ENCODE results near the gene XRCC1. TPM values are rescaled to one million over a fixed set of nuclear protein-coding genes. Genes with fewer than 3 reads are reported as not detected.

Gene XRCC1, protein sequence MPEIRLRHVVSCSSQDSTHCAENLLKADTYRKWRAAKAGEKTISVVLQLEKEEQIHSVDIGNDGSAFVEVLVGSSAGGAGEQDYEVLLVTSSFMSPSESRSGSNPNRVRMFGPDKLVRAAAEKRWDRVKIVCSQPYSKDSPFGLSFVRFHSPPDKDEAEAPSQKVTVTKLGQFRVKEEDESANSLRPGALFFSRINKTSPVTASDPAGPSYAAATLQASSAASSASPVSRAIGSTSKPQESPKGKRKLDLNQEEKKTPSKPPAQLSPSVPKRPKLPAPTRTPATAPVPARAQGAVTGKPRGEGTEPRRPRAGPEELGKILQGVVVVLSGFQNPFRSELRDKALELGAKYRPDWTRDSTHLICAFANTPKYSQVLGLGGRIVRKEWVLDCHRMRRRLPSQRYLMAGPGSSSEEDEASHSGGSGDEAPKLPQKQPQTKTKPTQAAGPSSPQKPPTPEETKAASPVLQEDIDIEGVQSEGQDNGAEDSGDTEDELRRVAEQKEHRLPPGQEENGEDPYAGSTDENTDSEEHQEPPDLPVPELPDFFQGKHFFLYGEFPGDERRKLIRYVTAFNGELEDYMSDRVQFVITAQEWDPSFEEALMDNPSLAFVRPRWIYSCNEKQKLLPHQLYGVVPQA
- total RNA-seq, result 19.9 and 26.4 TPM in 2 replicates

DNA sequence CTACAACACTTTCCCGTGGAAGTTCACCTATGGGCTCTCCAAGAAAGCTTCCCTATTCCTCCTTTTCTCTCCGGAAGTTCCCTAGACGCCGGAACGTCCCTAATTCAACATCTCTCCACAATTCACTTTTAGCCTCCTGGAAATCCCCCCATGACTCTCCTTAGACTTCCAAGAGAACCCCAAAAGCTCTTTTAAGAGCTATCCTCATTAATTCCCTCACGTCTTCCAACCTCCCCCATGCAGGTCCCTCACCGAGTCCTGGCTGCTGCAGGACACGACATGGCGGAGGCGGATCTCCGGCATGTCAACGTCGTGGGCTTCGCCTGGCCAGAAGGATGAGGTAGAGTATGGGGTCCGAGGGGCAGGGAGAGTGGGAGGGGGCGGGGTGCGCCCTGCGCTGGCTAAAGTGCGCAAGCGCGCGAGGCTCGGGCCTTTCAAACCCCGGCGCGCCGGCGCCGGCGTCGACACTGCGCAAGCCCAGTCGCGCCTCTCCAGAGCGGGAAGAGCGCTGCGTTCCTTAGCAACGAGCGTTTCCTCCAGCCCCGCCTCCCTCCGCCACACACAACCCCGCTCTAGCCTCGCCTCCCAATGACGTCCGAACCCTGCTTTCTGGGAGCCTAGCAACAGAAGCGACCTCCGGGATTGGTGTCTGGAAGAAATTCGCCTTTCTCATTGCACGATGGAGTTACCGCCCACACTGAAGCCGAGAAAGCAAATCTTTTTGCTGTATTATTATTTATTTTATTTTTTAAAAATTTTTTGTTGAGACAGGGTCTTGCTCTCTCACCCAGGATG lies at the start of gene XRCC1, which contains the start of gene PINLYP:
TSS of gene XRCC1 (minus strand) at position 372 of the 795 bp plus-strand sequence. CDS start at position 303, 69 bp downstream.
TSS of gene PINLYP (plus strand) at position 646 of the 795 bp plus-strand sequence. CDS start 1,391 bp downstream, outside the sequence.

DNA sequence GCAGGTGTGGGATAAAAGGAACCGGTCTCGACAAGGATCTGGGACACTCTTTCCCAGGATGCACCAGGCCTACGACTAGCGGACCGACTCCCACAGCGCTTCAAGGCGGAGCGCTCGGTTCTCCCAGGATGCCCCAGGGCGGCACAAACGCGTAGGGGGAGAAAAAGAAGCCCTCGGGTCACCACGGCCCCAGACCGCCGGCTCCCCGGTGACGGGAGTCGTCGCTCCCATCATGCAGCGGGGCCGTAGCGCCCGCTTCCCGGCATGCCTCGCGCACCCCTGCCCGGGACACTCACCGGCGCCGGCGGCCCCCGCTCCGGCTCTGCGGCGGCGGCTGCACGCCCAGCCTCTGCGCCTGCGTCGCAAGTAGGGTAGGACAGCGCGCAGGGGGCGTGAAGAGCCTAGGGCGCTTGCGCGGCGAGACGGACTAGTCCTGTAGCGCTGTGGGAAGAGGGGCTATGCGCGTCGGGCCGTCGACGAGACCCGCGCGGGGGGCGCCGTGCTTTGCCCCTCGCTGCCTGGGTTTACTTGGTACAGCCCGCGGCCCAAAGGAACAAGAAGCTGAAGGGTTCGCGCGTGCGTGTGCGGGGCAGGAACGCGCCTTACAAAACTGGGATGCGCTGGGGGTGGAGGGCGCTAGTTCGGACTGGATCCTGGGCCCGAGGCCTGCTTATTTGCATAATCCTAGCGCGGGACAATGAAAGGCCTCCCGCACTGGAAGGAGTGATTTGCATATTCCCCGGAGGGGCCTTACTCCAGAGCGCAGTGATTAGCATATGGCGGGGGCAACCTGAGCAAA lies 44.1 kb upstream of the XRCC1 start, which contains the start of gene ZNF428:
TSS of gene ZNF428 (minus strand) at position 368 of the 799 bp plus-strand sequence. CDS start 5,325 bp downstream, outside the sequence.

DNA sequence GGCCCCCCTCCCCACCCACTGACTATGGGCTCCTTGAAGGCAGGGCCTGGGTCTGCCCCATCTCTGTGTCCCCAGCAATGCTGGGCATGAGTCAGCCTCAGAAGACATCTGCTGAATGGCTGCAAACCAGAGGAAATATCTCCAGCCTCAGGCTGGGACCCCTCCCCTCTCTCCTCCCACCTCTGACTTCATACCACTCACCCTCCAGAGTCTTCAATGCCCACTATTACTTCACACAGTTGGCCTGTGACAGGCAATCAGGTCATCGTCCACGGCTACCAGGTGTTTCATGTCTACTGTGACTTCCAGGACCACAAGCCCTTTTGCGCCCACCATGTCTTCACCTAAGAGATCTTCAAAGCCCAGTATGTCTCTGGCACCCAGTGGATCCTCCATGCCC lies 36.5 kb upstream of the XRCC1 start, which contains the start of gene SRRM5:
TSS of gene SRRM5 (plus strand) at position 301 of the 400 bp plus-strand sequence. CDS start at position 335, 34 bp downstream.

DNA sequence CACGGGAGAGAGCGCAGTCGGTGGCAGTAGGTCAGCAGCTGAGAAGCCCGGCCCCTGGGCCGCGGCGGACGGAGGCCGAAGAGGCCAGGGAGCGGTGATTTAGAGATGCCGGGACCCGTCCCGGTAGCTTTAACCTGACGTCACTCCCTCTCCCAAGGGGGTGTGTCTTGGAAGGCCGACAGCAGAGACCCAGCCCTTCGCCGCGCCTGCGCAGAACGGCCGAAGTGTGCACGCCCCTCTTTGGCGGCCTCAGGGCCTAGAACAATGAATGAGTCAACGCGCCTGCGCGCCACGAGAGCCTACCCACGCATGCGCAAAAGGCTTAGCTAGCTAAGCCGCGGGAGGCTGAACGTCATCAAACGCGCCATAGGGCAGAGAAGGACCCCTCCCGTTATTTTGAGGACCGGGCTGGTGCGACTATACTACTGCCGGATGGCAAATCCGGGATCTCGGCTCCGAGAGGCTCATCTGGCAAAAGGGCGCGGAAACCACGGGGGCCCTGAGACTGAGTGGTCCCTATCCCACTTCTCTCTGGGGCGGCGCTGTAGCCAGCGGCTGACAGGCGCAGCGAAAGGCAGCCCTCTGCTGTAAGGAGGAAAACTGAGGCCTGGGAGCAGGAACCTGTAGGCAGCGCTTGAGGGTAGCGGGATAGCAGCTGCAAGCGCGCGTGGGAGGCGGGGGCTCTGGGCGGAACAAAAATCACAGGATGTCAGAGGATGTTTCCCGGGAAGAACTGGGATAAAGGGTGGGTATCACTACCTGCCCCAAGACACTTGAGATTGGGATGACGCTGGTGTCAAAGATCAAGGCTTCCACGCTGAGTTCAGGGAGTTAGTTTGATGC lies 20.9 kb upstream of the XRCC1 start, which contains the start of the genes IRGQ and ZNF576:
TSS of gene IRGQ (minus strand) at position 136 of the 843 bp plus-strand sequence. CDS start 796 bp downstream, outside the sequence.
TSS of gene ZNF576 (plus strand) at position 597 of the 843 bp plus-strand sequence. CDS start 514 bp downstream, outside the sequence.

DNA sequence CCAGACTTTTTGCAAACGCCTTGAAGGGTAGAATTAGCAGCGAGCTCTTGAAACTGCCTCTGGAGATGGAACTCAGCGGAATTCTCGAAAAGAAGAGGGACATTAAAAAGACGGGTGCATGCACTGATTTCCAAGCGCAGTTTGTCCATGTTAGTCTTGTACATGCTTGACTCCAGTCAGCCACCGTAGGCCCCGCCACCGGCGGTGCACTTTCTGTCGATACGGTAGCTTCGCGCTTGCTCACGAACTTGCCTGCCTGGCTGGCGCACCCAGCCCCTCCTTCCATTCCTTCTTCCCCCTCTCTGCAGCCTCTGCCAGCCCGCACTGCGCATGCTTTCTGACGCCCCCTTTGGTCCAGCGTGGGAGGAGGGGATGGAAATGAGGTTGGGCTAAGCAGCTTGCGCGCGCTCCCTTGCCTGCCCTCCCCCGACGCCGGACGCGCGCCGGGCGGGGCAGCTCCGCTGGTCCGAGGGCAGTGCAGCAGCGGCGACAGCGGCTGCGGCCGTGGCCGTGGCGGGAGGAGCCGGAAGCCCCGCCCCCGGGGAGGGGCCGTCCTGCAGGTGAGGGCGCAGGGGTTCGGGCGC lies 42.3 kb downstream of the XRCC1 start, which contains the start of gene ZNF575:
TSS of gene ZNF575 (plus strand) at position 227 of the 584 bp plus-strand sequence. CDS start 1,235 bp downstream, outside the sequence.

DNA sequence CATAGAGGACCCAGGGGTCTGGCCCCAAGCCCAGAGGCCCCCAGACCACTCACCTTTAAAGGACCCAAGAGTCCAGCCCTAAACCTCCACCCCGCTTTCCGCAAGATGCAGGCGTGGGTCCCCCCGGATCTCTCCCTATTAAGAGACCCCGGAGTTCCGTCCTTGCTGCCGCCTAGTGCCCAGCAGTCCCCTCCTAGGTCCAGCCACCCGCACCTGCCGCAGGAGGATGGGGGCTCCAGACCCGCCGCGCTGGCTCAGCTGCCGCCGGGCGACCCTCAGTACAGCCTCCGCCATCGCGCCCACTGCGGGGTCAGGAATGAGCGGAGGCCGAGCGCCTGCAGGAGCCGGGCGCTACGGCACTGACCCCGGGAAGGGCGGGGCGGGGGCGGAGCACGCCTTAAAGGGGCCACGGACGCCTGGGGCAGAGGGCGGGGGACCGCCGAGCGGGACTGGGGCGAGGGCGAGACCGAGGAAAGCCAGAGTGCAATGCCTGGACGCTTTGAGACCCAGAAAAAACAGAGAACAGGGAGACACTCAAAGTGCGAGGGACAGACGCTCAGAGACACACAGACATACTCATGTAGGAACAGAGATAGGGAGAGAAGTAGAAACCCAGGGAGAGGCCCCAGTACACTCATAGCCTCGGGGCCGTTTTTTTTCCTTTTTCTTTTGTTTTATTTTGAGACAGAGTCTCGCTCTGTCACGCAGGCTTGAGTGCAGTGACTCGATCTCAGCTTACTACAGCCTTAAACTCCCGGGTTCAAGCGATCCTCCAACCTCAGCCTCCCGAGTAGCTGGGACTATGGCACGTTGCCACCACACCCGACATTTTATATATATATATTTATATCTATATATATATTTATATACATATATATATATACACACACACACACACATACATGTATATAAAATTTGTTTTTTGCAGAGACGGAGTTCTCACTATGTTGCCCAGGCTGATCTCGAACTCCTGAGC lies 48.2 kb downstream of the XRCC1 start, which contains the start of gene ETHE1:
TSS of gene ETHE1 (minus strand) at position 318 of the 976 bp plus-strand sequence. CDS start at position 294, 24 bp downstream.

DNA sequence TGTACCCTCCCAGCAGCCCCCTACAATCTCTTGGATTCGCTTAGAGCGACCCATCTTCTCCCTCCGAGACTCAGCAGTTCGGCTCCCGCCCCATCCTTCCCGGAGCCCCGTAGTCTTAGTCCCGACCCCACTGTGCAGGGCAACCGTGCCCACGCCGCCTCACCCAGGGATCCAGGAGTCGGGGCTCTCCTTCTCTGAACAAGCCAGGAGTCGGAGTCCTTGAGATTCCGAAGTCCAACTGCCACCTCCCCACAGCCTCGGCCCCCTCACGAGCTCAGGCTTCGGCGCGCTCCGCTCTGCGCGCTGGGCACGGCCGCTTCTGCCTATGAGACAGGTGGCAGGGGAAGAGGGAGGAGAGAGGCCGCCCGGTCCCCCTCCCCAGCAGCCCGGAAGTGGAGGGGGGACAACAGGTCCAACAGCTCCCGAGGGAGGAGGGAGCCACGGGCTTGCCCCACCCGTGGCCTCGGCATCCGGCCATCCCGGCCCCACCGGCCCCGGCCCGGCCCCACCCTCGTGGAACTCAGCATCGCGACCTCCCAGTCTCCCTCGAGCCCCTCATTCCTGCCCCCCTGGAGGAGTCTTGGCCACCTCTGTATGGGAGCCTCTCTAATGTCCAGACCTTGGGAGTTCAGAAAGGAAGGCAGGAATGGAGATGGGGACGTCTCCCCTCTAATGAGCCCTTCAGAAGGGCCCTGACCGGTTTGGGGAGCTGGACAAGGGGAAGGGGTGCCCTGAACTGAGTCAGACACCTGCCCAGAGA lies 70.7 kb downstream of the XRCC1 start, which contains the start of gene PHLDB3:
TSS of gene PHLDB3 (minus strand) at position 321 of the 760 bp plus-strand sequence. CDS start 628 bp downstream, outside the sequence.

Other genes starting within 250 kb of the XRCC1 start
- not detected in 2 replicates for gene CD177, start 221.8 kb downstream of the XRCC1 start, total RNA-seq
- not detected in 2 replicates for gene TEX101, start 160.6 kb downstream of the XRCC1 start, total RNA-seq
- not detected in 2 replicates for gene LYPD3, start 109.9 kb downstream of the XRCC1 start, total RNA-seq
- gene PHLDB3, start 70.8 kb downstream of the XRCC1 start, total RNA-seq, result 6.4 and 9.0 TPM in 2 replicates
- 31.0 and 40.1 TPM in 2 replicates for gene ETHE1, start 48.3 kb downstream of the XRCC1 start, total RNA-seq
- 0.27 TPM in 1 of 2 replicates, not detected in the other for gene ZNF575, start 42.3 kb downstream of the XRCC1 start, total RNA-seq
- gene PINLYP, start 274 bp upstream of the XRCC1 start, total RNA-seq, result 0.22 and 0.27 TPM in 2 replicates
- 28.9 TPM in 2 replicates for gene IRGQ, start 20.6 kb upstream of the XRCC1 start, total RNA-seq
- 9.3 and 9.8 TPM in 2 replicates for gene ZNF576, start 21.1 kb upstream of the XRCC1 start, total RNA-seq
- 0.07 and 0.27 TPM in 2 replicates for gene SRRM5, start 36.6 kb upstream of the XRCC1 start, total RNA-seq
- 21.3 and 22.3 TPM in 2 replicates for gene ZNF428, start 44.1 kb upstream of the XRCC1 start, total RNA-seq
- 1.6 and 1.7 TPM in 2 replicates for gene CADM4, start 64.3 kb upstream of the XRCC1 start, total RNA-seq
- 72.7 and 78.2 TPM in 2 replicates for gene PLAUR, start 94.6 kb upstream of the XRCC1 start, total RNA-seq
- not detected in 2 replicates for gene IRGC, start 140.5 kb upstream of the XRCC1 start, total RNA-seq
- gene SMG9, start 179.4 kb upstream of the XRCC1 start, total RNA-seq, result 15.7 and 20.4 TPM in 2 replicates
- gene KCNN4, start 205.4 kb upstream of the XRCC1 start, total RNA-seq, result 0.53 and 1.3 TPM in 2 replicates
- gene LYPD5, start 226.9 kb upstream of the XRCC1 start, total RNA-seq, result 0.13 and 0.29 TPM in 2 replicates